GM21447 (cell line): ENCODE measurements around the gene B4GALNT2.
A peak's percentile ranks its signal among the peaks of the same experiment; 100 is the strongest.

Experiments used
- ATAC-seq: cut with Tn5 transposase; IDR thresholded peaks from one replicate; pipeline ENCODE4 v1.9.1; 2021; ENCODE audit not compliant: unreplicated experiment

The B4GALNT2 gene

GRCh38 chr17:49210158-49211029 is 77.8 kb downstream of the B4GALNT2 start, which contains the start of the genes ABI3 and GNGT2:
ABI3 (plus strand) TSS chr17:49210707; CDS start chr17:49210725, 18 bp downstream.
GNGT2 (minus strand) TSS chr17:49210574; CDS start chr17:49207422, 3,152 bp downstream.
- ATAC-seq = peak; percentile 72

DNA sequence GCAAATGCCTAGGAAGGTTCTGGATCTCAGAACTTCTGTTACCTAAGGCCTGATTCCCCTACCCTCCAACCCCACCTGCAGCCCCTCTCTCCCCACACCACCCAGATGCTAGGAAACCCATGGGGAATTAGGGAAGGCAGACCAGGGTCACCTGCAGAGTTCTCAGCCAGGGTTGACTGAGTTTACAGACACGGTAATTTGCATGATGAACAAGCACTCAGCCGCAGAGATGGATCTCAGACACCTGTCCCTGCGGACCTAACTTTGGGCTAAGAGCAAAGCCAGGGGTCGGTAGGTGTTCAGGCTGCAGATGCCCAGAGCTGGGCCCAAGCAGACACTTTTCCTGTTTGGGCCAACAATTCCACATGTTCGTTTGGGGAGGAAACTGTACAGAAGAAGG is 80.8 kb downstream of the B4GALNT2 start:
- no peak for ATAC-seq

GRCh38 chr17:49213847-49214246 is 81.3 kb downstream of the B4GALNT2 start:
- ATAC-seq = no peak

DNA sequence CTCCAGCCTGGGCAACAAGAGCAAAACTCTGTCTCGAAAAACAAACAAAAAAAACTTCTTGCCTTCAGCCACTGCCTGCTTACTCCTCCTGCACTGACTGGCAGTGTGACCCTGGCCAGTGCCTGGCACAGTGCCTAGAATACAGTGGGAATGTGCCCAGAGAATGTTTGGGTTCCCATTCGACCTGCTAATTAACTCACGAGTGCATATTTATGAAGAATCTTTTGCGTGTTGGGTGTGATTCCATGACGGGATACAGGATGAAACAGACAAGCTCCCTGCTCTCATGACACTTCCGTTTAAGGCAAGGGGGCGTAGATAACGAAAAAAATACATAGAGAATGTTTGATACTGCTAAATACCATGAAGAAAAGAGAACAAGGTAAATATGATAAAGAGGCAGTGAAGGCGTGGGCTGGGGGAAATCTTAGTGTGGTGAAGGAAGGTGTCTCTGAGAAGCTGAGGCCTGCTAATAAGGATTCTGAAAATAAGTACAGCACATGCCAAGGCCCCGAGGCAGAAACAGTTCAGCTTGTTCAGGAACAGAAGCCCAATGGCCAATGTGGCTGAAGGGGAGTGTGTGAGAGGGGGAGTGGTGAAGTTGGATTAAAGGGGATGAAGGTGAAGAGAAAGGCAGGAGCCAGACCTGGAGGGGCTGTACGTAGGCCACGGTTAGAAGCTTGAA is 82.2 kb downstream of the B4GALNT2 start:
- no peak for ATAC-seq

- ATAC-seq = no peak
These were observed 83.9 kb downstream of the B4GALNT2 start for GRCh38 chr17:49216482-49216881.

- ATAC-seq = no peak
These were observed 84.5 kb downstream of the B4GALNT2 start for GRCh38 chr17:49216953-49217650.

DNA sequence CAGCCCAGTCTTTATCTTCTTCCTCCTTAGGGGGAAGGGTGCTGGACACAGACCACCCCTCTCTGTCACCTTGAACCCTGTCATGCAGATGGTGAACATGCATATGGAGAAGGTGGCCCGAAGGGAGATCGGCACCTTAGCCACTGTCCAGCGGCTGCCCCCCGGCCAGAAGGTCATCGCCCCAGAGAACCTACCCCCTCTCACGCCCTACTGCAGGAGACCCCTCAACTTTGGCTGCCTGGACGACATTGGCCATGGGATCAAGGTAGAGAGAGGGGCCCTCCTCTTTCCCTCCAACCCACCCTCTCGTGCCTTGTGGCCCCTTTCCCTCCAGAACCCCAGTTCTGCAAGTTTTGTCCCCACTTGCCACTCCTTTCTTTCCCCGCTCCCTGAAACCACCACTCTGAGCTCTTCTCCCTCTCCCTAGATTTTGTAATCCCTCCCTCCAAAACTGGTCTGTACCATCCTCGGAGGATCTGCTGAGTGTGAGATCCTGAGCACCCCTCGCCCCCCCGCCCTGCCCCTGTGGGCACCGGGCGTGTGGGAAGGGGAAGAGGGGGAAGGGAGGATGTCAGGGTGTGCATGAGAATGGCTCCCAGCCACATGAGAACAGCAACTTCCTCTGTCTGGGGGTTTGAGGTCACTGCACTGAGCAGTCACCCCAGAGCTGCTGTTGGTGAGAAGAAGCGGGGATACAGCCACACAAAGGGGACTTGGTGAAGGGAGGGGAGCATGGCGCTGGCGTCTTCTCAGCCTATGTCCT is 85.3 kb downstream of the B4GALNT2 start:
- peak; percentile 54 for ATAC-seq

DNA sequence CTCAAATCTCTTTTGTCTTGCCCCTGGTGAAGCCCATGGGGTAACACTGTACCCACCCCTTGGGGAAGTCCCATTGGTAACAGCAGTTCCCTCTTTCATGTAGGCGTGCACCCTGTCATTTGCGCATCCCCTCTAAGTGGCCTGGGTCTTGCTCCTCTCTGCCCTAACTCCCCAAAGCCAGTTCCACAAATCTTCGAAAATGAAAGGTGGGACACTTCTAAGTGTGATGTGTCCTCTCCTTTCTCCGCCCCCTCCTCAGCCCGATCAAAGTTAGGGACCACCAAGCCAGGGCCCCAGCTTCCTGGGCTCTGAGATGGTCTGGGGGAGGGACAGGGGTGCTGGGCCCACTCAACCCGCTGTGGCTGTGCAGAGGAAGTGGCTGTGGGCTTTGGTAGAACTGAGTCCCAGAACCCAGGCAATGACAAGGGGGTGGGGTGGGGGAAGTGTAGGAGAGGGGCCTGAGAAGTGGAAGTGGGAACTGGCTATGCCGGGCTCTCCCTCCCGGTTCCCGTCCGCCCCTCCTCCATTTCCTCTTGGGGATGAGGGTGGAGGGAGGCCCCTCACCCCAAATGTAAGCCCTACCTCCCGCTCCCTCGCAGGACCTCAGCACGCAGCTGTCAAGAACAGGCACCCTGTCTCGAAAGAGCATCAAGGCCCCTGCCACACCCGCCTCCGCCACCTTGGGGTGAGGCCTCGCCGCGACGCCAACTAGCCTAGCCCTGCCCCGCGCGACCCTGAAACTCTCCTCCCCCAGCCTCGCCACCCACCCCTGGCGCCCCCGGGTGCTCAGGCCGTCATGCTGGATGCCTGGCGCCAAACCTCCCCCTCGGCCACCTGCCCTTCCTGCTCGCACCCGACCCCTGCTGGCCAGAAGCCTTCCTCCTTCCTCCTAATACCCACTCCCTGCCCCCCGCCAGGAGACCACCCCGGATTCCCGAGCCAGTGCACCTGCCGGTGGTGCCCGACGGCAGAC is 86.7 kb downstream of the B4GALNT2 start:
- no peak for ATAC-seq

DNA sequence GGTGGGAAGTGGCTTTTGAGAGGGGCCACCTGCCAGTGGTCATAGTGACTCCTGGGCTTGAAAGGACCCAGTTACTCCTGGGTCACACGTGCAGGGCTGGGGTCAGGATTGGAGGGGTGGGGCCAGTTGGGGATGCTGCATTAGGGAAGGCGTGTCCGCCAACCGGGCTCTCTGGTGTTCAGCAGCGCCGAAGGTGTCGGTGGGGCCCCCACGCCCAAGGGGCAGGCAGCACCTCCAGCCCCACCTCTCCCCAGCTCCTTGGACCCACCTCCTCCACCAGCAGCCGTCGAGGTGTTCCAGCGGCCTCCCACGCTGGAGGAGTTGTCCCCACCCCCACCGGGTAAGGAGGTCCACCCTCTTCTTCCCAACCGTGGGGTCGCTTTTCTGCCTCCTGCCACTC is 87.4 kb downstream of the B4GALNT2 start:
- no peak for ATAC-seq

GRCh38 chr17:49223168-49223516 is 90.6 kb downstream of the B4GALNT2 start:
- no peak for ATAC-seq

DNA sequence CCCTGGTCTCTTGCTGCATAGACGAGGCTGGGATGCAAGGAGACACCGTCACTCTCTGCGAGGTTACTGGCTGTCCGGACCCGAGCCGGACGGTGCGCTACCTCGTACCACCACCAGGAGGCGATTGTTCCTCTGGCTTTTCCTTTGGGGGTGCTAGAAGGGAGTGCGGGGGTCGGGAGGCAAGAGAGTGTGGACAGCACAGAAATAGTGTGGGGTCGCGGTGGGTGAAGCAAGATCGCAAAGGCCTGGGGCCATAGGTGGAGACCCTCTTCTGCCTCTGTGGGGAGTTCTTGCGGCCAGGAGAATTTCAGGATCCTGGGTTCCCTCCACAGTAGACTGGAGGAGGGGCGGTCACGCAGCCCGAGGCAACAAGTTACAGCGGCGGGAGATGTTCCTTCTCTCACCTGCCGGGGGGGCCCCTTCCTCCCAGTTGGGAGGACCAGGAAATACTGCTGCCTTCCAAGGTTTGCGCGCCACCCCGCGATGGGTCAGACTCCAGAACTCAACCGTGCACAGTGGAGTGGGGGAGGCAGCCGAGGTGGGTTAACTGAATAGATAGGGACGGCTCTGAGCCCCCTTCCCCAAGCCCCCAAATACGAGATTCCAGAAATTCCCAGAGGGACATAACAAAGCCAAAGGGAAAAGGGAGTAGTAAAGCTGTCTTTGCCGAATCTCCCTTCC is 91.1 kb downstream of the B4GALNT2 start:
- no peak for ATAC-seq

- no peak for ATAC-seq
These were observed 91.8 kb downstream of the B4GALNT2 start for GRCh38 chr17:49224198-49224996.

- ATAC-seq = no peak
These were observed 92.4 kb downstream of the B4GALNT2 start for GRCh38 chr17:49224997-49225337.

GRCh38 chr17:49225554-49226236 is 93.1 kb downstream of the B4GALNT2 start:
- ATAC-seq = no peak
